GM13977 (cell line): ENCODE measurements around the gene GOT1.

Experiments used
- DNase-seq: peaks from one replicate; pipeline ENCODE4 v3.0.0; 2012; ENCODE audit warnings: low spot score
- in situ Hi-C: fragments of 300-500 bp; cut with MboI; formaldehyde crosslinking; loops from one replicate; pipeline ENCODE4 v1.12.0; 2022; ENCODE audit warnings: low sequenced_read_pairs, low pct_unique_long_range_greater_than_20kb, mixed read lengths, inconsistent platforms; ENCODE audit not compliant: unreplicated experiment
- TF ChIP-seq, protein P1 (sequence below): IDR thresholded peaks from 2 replicates; pipeline ENCODE4 v1.5.1; 2012; ENCODE audit warnings: mild to moderate bottlenecking, control low read depth; ENCODE audit not compliant: insufficient read depth; ENCODE audit errors: extremely low read depth, missing control alignments

GOT1 gene

DNA sequence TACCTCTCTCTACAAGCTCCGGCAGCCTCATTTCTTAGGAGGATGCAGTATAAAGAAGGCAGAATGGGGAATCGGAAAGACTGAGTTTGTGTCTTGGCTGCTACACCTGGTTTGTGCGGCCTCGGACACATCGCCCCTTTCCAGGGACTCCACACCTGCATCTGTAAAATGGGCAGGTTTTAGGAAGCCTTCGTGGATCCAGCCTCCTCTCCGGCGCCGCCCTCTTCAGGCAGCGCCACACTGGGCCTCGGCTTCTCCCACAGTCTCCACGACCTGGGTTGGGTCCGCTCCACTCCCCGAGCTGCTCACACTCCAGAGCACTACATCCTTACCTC, 341 bp downstream of the GOT1 start:
- in situ Hi-C loops = loop anchor here (25.0 kb wide), 1 partner anchor 282 kb away; no protein-coding TSS in a partner anchor
- DNase-seq = peak; percentile 14
- TF ChIP-seq, protein P1, sequence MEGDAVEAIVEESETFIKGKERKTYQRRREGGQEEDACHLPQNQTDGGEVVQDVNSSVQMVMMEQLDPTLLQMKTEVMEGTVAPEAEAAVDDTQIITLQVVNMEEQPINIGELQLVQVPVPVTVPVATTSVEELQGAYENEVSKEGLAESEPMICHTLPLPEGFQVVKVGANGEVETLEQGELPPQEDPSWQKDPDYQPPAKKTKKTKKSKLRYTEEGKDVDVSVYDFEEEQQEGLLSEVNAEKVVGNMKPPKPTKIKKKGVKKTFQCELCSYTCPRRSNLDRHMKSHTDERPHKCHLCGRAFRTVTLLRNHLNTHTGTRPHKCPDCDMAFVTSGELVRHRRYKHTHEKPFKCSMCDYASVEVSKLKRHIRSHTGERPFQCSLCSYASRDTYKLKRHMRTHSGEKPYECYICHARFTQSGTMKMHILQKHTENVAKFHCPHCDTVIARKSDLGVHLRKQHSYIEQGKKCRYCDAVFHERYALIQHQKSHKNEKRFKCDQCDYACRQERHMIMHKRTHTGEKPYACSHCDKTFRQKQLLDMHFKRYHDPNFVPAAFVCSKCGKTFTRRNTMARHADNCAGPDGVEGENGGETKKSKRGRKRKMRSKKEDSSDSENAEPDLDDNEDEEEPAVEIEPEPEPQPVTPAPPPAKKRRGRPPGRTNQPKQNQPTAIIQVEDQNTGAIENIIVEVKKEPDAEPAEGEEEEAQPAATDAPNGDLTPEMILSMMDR = no peak

DNA sequence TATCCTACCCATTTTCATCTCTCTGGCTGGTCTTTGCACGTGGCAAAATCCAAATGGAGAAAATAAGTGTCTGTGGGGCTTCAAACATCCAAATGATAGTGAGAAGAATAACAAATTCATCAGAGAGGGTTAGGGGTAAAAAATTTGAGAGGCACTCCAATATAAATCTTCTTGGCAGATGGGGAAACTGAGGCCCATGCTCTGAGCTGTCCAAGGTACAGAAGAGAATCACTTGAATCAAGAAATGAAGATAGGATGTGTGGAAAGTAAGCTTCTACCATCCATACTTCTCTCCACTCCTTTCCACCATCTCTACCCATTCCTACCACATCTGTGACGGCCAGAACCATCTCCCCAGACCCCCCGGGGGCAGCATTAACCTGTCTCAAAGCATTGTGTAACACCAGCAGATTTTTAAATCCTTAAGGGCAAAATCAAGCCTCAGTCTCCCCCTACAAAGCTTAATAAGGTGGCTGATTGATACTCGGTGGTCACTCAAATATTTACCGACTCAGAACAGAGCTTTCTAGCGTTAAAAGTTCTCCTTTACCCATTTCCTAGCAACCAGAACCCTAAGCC, 818 bp downstream of the GOT1 start:
- in situ Hi-C loops = loop anchor here (25.0 kb wide), 1 partner anchor 283 kb away; no protein-coding TSS in a partner anchor
- no peak for DNase-seq
- TF ChIP-seq, protein P1 = no peak

DNA sequence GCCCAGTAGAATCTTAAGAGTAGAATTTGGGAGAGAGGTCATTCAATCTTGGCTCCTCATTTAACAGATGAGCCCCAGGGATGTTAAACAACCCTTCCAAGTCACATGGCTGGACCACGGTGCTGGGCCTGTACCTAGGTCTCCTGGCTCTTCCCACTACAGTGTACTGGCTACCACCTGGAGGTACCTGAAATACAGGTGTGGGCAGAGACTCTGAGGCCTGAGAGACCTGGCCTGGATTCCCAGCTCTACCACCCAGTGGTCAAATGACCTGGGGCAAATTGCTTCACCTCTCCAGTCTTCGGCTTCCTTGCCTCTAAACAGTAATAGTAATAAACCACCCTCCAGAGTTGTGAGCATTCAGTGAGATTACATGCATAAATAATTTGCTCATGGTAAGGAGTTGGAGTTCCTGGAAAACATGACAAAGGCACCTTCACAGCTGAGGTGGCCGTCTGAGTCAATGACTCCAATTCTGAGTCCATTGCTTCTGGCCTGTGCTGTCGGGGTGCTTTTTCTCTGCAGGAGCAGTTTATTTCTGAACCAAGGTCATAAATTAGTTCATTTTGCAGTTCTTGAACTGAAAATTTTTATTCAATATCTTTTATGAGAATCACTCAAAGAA, 2.7 kb downstream of the GOT1 start:
- TF ChIP-seq, protein P1 = no peak
- no peak for DNase-seq
- in situ Hi-C loops = loop anchor here (25.0 kb wide), 1 partner anchor 285 kb away; no protein-coding TSS in a partner anchor

DNA sequence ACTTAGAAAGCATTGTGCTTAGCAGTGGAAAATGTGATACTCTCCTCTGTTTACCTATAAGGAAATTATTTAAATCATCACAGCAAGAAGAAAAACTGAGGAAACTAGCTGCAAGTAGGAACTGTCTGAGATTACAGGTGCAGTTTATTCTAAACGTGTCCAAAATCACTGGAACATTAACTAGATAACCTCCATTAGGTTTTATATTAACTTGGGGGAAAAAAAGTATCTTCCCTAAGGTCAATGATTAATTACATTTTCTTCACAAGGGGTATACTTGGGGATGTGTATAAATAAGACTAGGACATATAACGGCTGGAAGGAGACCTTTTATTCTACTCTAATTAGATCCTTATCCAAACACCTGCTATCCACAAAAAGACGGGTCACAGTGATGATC, 3.7 kb downstream of the GOT1 start:
- no peak for DNase-seq
- TF ChIP-seq, protein P1 = no peak
- in situ Hi-C loops = loop anchor here (25.0 kb wide), 1 partner anchor 286 kb away; no protein-coding TSS in a partner anchor

DNA sequence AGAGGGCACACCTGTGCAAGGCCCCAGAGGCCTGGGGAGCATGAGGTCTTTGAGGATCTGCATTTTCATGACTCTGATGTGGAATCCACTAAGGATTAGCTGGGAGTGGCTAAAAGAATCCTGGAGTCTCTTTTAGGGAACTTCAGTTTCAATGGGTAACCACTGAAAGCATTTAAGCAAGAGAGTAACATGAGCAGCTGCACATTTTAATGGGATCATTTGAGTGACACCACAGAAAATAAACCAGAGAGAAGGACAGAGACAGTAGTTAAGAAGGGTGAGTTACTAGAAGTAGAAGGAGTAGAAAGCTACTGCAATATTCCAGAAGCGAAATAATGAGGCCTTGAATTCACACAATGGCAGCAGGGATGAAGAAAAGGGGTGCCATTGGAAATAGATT, 5.2 kb downstream of the GOT1 start:
- DNase-seq = no peak
- in situ Hi-C loops = loop anchor here (25.0 kb wide), 1 partner anchor 287 kb away; no protein-coding TSS in a partner anchor
- TF ChIP-seq, protein P1 = no peak

DNA sequence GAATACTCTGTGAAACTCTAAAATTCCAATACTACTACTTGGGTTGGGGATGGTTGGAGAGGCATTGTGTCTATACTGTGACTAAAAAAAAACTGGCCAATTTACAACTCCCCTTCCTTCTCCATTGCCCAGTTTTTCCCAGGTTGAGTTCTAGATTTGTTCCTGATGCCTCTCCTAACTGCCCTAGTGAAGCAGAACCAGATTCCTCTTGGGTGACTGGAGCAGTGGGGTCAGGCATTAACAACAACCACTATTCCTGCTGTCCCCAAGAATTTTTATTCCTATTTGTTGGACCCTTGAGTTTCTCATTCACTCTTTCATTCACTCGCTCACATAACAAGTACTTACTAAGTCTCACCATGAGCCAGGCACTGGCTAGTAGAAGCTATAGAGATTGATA, 5.8 kb downstream of the GOT1 start:
- DNase-seq = no peak
- in situ Hi-C loops = loop anchor here (25.0 kb wide), 1 partner anchor 288 kb away; no protein-coding TSS in a partner anchor
- TF ChIP-seq, protein P1 = no peak
